22Rv1 (cell line): ENCODE measurements around the gene WDR86.

Experiments used
- CTCF ChIP-seq: fragments of 450-650 bp; IDR thresholded peaks from 2 replicates; pipeline ENCODE4 v1.5.1; 2017; ENCODE audit warnings: mild to moderate bottlenecking
- ZFX ChIP-seq: fragments of 450-650 bp; IDR thresholded peaks from 2 replicates; pipeline ENCODE4 v1.6.1; 2017; ENCODE audit warnings: antibody characterized with exemption, borderline replicate concordance

DNA sequence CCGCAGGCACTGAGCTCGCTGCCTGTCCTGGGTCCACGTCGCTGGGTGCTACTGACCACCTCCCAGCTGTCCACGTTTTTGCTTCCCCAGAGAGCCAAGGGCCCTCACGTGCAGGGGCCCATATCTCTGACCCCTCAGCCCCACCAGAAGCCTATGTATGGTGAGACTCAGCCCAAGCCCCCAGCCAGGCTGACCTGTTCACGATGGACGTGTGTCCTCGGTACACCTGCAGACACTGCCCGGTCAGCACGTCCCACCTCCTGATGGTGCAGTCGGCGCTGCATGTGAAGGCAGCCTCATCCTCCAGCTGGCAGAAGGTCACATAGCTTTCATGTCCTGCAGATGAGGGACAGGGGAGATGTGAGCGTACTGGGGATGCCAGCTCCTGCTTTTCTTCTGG is 9.9 kb downstream of the WDR86 start:
- no peak for TF ChIP-seq CTCF
- no peak for TF ChIP-seq ZFX
